ENCODE results near the gene CYP26C1. TPM values are rescaled to one million over a fixed set of nuclear protein-coding genes. Genes with fewer than 3 reads are reported as not detected.

The CYP26C1 gene
- total RNA-seq, 1 experiment from 2014 or later = 0.11 TPM

DNA sequence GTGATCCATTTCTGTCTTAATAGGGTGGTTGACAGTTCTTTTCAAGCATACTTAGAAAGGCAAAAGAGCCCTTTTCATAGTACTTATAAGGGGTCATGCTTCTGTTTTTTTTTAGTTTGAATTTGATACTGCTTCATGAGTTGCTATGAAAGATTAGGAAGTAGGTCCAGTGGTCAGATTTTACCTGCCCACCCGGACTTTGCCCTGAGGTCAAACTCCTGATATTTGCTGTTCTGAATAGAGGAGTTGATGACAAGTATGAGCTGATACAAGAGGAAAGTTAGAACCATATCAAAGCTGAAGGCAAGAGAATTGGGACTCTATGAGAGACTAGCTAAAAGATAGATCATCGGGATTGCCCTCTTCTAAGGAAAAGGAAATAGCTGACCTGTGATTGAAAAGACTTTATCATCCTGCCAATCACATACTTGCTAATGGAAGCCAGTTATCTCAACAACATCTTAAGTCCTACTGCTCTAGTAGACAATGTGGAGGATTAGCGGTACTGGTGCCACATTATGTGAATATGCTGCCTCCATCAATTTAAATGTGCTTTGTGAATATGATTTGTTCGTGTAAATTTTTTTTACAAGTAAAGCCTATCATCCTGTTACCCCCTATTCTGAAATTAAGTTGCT lies 37.5 kb upstream of the CYP26C1 start (continued):
- TF ChIP-seq, protein P1, sequence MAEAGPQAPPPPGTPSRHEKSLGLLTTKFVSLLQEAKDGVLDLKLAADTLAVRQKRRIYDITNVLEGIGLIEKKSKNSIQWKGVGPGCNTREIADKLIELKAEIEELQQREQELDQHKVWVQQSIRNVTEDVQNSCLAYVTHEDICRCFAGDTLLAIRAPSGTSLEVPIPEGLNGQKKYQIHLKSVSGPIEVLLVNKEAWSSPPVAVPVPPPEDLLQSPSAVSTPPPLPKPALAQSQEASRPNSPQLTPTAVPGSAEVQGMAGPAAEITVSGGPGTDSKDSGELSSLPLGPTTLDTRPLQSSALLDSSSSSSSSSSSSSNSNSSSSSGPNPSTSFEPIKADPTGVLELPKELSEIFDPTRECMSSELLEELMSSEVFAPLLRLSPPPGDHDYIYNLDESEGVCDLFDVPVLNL (CRISPR knock-in tag; IDR thresholded peaks at IDR 0.05; ENCODE audit: borderline replicate concordance, low read depth) = no peak
- TF ChIP-seq, protein P2, sequence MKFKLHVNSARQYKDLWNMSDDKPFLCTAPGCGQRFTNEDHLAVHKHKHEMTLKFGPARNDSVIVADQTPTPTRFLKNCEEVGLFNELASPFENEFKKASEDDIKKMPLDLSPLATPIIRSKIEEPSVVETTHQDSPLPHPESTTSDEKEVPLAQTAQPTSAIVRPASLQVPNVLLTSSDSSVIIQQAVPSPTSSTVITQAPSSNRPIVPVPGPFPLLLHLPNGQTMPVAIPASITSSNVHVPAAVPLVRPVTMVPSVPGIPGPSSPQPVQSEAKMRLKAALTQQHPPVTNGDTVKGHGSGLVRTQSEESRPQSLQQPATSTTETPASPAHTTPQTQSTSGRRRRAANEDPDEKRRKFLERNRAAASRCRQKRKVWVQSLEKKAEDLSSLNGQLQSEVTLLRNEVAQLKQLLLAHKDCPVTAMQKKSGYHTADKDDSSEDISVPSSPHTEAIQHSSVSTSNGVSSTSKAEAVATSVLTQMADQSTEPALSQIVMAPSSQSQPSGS (CRISPR knock-in tag; IDR thresholded peaks at IDR 0.05; ENCODE audit: borderline replicate concordance, low read depth) = no peak
- TF ChIP-seq NFYB (CRISPR knock-in tag; conservative IDR thresholded peaks at IDR 0.05; ENCODE audit: low read depth) = no peak
- no peak for TF ChIP-seq TEAD1 (CRISPR knock-in tag; IDR thresholded peaks at IDR 0.05)
- no peak for TF ChIP-seq SOX15 (CRISPR knock-in tag; IDR thresholded peaks at IDR 0.05)

DNA sequence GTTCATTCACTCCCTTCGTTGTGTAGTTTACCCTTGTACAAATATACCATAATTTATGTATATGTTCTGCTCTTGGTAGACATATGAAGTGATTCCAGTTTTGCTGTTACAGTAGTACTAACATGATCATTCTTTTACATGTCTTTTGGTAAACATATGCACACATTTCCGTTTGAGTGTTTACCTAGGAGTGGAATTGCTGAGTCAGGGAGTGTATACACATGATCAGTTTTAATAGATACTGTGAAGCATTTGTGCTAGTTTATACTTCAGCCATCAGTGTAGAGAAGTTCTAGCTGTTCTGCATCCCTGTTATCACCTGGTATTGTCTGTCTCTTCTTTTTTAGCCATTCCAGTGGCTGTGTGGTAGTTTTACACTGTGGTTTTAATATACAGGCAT lies 34.5 kb upstream of the CYP26C1 start:
- ChIA-PET POLR2A (no interaction called here), CTCF (no interaction called here)
- ATAC-seq (no peak), DNase-seq (ENCODE audit: low spot score) (no peak)
- Mint-ChIP-seq H3K4me1 (peaks cover 11% of the 10 kb centered on the region), H3K27ac (no peak overlapping the region), H3K9me3 (peaks cover 16% of the 10 kb centered on the region), H3K36me3 (peaks cover 12% of the 10 kb centered on the region), H3K4me3 (no peak overlapping the region), H3K27me3 (ENCODE audit: low read depth) (no peaks in the 10 kb centered on the region; the same call in 1 of the 2 replicates)
- TF ChIP-seq CREB1 (CRISPR knock-in tag; IDR thresholded peaks at IDR 0.05) = no peak
- TF ChIP-seq TP53 (CRISPR knock-in tag; IDR thresholded peaks at IDR 0.05) = no peak
- TF ChIP-seq, protein P3, sequence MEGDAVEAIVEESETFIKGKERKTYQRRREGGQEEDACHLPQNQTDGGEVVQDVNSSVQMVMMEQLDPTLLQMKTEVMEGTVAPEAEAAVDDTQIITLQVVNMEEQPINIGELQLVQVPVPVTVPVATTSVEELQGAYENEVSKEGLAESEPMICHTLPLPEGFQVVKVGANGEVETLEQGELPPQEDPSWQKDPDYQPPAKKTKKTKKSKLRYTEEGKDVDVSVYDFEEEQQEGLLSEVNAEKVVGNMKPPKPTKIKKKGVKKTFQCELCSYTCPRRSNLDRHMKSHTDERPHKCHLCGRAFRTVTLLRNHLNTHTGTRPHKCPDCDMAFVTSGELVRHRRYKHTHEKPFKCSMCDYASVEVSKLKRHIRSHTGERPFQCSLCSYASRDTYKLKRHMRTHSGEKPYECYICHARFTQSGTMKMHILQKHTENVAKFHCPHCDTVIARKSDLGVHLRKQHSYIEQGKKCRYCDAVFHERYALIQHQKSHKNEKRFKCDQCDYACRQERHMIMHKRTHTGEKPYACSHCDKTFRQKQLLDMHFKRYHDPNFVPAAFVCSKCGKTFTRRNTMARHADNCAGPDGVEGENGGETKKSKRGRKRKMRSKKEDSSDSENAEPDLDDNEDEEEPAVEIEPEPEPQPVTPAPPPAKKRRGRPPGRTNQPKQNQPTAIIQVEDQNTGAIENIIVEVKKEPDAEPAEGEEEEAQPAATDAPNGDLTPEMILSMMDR (IDR thresholded peaks at IDR 0.05) = no peak
- no peak for TF ChIP-seq SMAD3 (CRISPR knock-in tag; IDR thresholded peaks at IDR 0.05; ENCODE audit: borderline replicate concordance)
- TF ChIP-seq GTF2I (CRISPR knock-in tag; conservative IDR thresholded peaks at IDR 0.05) = no peak
- TF ChIP-seq ZNF423 (CRISPR knock-in tag; IDR thresholded peaks at IDR 0.05) = no peak
- TF ChIP-seq FOXK1 (CRISPR knock-in tag; IDR thresholded peaks at IDR 0.05) = no peak

DNA sequence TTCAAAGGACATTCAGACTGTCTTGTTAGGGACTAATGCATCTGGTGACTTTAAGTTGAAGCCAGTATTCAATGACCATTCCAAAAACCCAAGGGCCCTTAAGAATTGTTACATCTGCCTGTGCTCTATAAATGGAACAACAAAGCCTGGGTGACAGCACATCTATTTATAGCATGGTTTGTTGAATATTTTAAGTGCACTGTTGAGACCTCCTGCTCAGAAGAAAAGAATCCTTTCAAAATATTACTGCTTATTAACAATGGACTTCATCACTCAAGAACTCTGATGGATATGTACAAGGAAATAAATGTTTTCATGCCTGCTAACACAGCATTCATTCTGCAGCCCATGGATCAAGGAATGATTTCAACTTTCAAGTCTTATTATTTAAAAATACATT lies 33.1 kb upstream of the CYP26C1 start:
- ATAC-seq (no peak), DNase-seq (ENCODE audit: low spot score) (no peak)
- Mint-ChIP-seq H3K27ac (no peak overlapping the region), H3K4me1 (peaks cover 24% of the 10 kb centered on the region), H3K27me3 (ENCODE audit: low read depth) (no peaks in the 10 kb centered on the region; the same call in 1 of the 2 replicates), H3K9me3 (peaks cover 16% of the 10 kb centered on the region), H3K36me3 (peaks cover 12% of the 10 kb centered on the region), H3K4me3 (no peak overlapping the region)
- POLR2A ChIA-PET = no interaction called here
- CTCF ChIA-PET = no interaction called here
- TF ChIP-seq, protein P4, sequence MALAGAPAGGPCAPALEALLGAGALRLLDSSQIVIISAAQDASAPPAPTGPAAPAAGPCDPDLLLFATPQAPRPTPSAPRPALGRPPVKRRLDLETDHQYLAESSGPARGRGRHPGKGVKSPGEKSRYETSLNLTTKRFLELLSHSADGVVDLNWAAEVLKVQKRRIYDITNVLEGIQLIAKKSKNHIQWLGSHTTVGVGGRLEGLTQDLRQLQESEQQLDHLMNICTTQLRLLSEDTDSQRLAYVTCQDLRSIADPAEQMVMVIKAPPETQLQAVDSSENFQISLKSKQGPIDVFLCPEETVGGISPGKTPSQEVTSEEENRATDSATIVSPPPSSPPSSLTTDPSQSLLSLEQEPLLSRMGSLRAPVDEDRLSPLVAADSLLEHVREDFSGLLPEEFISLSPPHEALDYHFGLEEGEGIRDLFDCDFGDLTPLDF (CRISPR knock-in tag; IDR thresholded peaks at IDR 0.05) = no peak
- TF ChIP-seq FOXP1 (CRISPR knock-in tag; IDR thresholded peaks at IDR 0.05; ENCODE audit: borderline replicate concordance) (no peak), MXD4 (CRISPR knock-in tag; IDR thresholded peaks at IDR 0.05; ENCODE audit: borderline replicate concordance) (no peak), NR2C2 (CRISPR knock-in tag; IDR thresholded peaks at IDR 0.05) (no peak), NFE2L1 (CRISPR knock-in tag; IDR thresholded peaks at IDR 0.05) (no peak), FOXK1 (CRISPR knock-in tag; IDR thresholded peaks at IDR 0.05) (no peak), ESRRA (CRISPR knock-in tag; IDR thresholded peaks at IDR 0.05; ENCODE audit: borderline replicate concordance) (no peak), OVOL2 (CRISPR knock-in tag; IDR thresholded peaks at IDR 0.05; ENCODE audit: borderline replicate concordance) (no peak)
- TF ChIP-seq, protein P5, sequence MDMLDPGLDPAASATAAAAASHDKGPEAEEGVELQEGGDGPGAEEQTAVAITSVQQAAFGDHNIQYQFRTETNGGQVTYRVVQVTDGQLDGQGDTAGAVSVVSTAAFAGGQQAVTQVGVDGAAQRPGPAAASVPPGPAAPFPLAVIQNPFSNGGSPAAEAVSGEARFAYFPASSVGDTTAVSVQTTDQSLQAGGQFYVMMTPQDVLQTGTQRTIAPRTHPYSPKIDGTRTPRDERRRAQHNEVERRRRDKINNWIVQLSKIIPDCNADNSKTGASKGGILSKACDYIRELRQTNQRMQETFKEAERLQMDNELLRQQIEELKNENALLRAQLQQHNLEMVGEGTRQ (CRISPR knock-in tag; IDR thresholded peaks at IDR 0.05) = no peak
- TF ChIP-seq, protein P6, sequence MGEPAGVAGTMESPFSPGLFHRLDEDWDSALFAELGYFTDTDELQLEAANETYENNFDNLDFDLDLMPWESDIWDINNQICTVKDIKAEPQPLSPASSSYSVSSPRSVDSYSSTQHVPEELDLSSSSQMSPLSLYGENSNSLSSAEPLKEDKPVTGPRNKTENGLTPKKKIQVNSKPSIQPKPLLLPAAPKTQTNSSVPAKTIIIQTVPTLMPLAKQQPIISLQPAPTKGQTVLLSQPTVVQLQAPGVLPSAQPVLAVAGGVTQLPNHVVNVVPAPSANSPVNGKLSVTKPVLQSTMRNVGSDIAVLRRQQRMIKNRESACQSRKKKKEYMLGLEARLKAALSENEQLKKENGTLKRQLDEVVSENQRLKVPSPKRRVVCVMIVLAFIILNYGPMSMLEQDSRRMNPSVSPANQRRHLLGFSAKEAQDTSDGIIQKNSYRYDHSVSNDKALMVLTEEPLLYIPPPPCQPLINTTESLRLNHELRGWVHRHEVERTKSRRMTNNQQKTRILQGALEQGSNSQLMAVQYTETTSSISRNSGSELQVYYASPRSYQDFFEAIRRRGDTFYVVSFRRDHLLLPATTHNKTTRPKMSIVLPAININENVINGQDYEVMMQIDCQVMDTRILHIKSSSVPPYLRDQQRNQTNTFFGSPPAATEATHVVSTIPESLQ (CRISPR knock-in tag; IDR thresholded peaks at IDR 0.05) = no peak
- TF ChIP-seq, protein P7, sequence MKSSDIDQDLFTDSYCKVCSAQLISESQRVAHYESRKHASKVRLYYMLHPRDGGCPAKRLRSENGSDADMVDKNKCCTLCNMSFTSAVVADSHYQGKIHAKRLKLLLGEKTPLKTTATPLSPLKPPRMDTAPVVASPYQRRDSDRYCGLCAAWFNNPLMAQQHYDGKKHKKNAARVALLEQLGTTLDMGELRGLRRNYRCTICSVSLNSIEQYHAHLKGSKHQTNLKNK (CRISPR knock-in tag; IDR thresholded peaks at IDR 0.05) = no peak
- TF ChIP-seq, protein P8, sequence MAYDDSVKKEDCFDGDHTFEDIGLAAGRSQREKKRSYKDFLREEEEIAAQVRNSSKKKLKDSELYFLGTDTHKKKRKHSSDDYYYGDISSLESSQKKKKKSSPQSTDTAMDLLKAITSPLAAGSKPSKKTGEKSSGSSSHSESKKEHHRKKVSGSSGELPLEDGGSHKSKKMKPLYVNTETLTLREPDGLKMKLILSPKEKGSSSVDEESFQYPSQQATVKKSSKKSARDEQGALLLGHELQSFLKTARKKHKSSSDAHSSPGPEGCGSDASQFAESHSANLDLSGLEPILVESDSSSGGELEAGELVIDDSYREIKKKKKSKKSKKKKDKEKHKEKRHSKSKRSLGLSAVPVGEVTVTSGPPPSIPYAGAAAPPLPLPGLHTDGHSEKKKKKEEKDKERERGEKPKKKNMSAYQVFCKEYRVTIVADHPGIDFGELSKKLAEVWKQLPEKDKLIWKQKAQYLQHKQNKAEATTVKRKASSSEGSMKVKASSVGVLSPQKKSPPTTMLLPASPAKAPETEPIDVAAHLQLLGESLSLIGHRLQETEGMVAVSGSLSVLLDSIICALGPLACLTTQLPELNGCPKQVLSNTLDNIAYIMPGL (CRISPR knock-in tag; IDR thresholded peaks at IDR 0.05) = no peak

Measured in WTC11 (cell line).